ENCODE data around the gene GRAMD1A.
"Not testable (repeated sequence)": the region's sequence is repeated elsewhere in the genome, so short reads cannot be mapped to it uniquely, and the experiment has no call there.

Gene GRAMD1A

GRCh38 chr19:35004517-35005255, 4.6 kb downstream of the GRAMD1A start:
- no peak for DNase-seq (ENCODE audit: low spot score)

GRCh38 chr19:35005256-35005977, 5.3 kb downstream of the GRAMD1A start:
- DNase-seq (ENCODE audit: low spot score), result no peak

GRCh38 chr19:35006007-35006341, 5.9 kb downstream of the GRAMD1A start:
- not testable (repeated sequence) for DNase-seq (ENCODE audit: low spot score)

GRCh38 chr19:35006342-35006998, 6.3 kb downstream of the GRAMD1A start:
- no peak for DNase-seq (ENCODE audit: low spot score)

- no peak for DNase-seq (ENCODE audit: low spot score)
These were observed 6.9 kb downstream of the GRAMD1A start for GRCh38 chr19:35006999-35007365.

- DNase-seq (ENCODE audit: low spot score), result not testable (repeated sequence)
These were observed 7.3 kb downstream of the GRAMD1A start for GRCh38 chr19:35007427-35007826.

GRCh38 chr19:35008891-35009341, 8.8 kb downstream of the GRAMD1A start:
- no peak for DNase-seq (ENCODE audit: low spot score)

- DNase-seq (ENCODE audit: low spot score), result no peak
These were observed 9.6 kb downstream of the GRAMD1A start for GRCh38 chr19:35009424-35010415.

- DNase-seq (ENCODE audit: low spot score), result no peak
These were observed 11.1 kb downstream of the GRAMD1A start for GRCh38 chr19:35011091-35011689.

- DNase-seq (ENCODE audit: low spot score), result no peak
These were observed 11.9 kb downstream of the GRAMD1A start for GRCh38 chr19:35011737-35012682.

GRCh38 chr19:35013041-35013819, 13.1 kb downstream of the GRAMD1A start:
- DNase-seq (ENCODE audit: low spot score), result peak; percentile 88

- DNase-seq (ENCODE audit: low spot score), result no peak
These were observed 14.0 kb downstream of the GRAMD1A start for GRCh38 chr19:35013820-35014754.

GRCh38 chr19:35014774-35015173, 14.7 kb downstream of the GRAMD1A start:
- not testable (repeated sequence) for DNase-seq (ENCODE audit: low spot score)

- peak; percentile 83 for DNase-seq (ENCODE audit: low spot score)
These were observed 15.3 kb downstream of the GRAMD1A start for GRCh38 chr19:35015270-35015953.

GRCh38 chr19:35015954-35016351, 15.8 kb downstream of the GRAMD1A start:
- no peak for DNase-seq (ENCODE audit: low spot score)

GRCh38 chr19:35017507-35017906, 17.4 kb downstream of the GRAMD1A start:
- no peak for DNase-seq (ENCODE audit: low spot score)

- no peak for DNase-seq (ENCODE audit: low spot score)
These were observed 18.3 kb downstream of the GRAMD1A start for GRCh38 chr19:35018379-35018778.

- DNase-seq (ENCODE audit: low spot score), result no peak
These were observed 19.0 kb downstream of the GRAMD1A start for GRCh38 chr19:35019144-35019543.

All from AG08396 (cell line).